ENCODE data around the gene CEBPZOS.

The CEBPZOS gene

GRCh38 chr2:37232131-37232933, 36.0 kb downstream of the CEBPZOS start:
- H3K4me1 ChIP-seq (ENCODE audit: control insufficient read depth, insufficient read depth, low read depth, low read length): peaks cover 13% of the 10 kb centered on the region
- peaks cover 4 to 36% of the 10 kb centered on the region in 2 experiments for H3K36me3 ChIP-seq (ENCODE audit: control insufficient read depth in 1 of 2, insufficient read depth in 2 of 2, low read depth in 1 of 2, low read length in 2 of 2)
- peak overlapping the region; percentile 96 for H3K27ac ChIP-seq (ENCODE audit: low read length, poor library complexity, severe bottlenecking)
- no peak overlapping the region for H3K14ac ChIP-seq (ENCODE audit: low read length in 2 of 2)
- no peak overlapping the region for H2BK5ac ChIP-seq (ENCODE audit: low read depth, low read length, poor library complexity, severe bottlenecking)
- no peaks in the 10 kb centered on the region for H3K9me3 ChIP-seq (ENCODE audit: control insufficient read depth, low read length)
- H4K8ac ChIP-seq (ENCODE audit: low read length): peak overlapping the region; percentile 27
- H3K79me1 ChIP-seq (replicated peaks; ENCODE audit: low read length, poor library complexity, severe bottlenecking): peaks cover 13% of the 10 kb centered on the region
- H2AK5ac ChIP-seq (ENCODE audit: low read length, severe bottlenecking): peak overlapping the region; percentile 23
- H3K18ac ChIP-seq (ENCODE audit: low read depth in 1 of 2, low read length in 2 of 2): peak overlapping the region; percentile 1 to 69
- 18% methylated on average over 18 of the region's 18 CpGs for whole genome bisulfite sequencing
- H2BK15ac ChIP-seq (ENCODE audit: low read depth, poor library complexity, severe bottlenecking): no peak overlapping the region
- H3K27me3 ChIP-seq (ENCODE audit: control insufficient read depth in 1 of 2, insufficient read depth in 1 of 2, low read length in 2 of 2): no peaks in the 10 kb centered on the region
- peak overlapping the region; percentile 99 for H3K9ac ChIP-seq (ENCODE audit: low read length)
- no peak for DNase-seq
- no peak overlapping the region for H3K23ac ChIP-seq (ENCODE audit: low read length in 2 of 2)
- H3K4me2 ChIP-seq (ENCODE audit: low read length, poor library complexity, severe bottlenecking): peak overlapping the region; percentile 100
- H4K91ac ChIP-seq (ENCODE audit: low read length): peak overlapping the region; percentile 67
- H2BK120ac ChIP-seq (ENCODE audit: low read depth, low read length): no peak overlapping the region
- peak overlapping the region; percentile 78 for H2AFZ ChIP-seq (ENCODE audit: low read depth, low read length)
- peak overlapping the region; percentile 12 to 15 for H3K4ac ChIP-seq (ENCODE audit: low read depth in 1 of 2, low read length in 2 of 2)
- H3K4me3 ChIP-seq (ENCODE audit: insufficient read depth in 1 of 2, low read depth in 1 of 2, low read length in 2 of 2): peak overlapping the region; percentile 88 to 95
- H2BK12ac ChIP-seq (ENCODE audit: low read length in 2 of 2): no peak overlapping the region

- WGBS: 96% methylated on average over 3 of the region's 4 CpGs
- no peak overlapping the region for H2BK120ac ChIP-seq (ENCODE audit: low read depth, low read length)
- H3K4ac ChIP-seq (ENCODE audit: low read depth in 1 of 2, low read length in 2 of 2): no peak overlapping the region
- H3K14ac ChIP-seq (ENCODE audit: low read length in 2 of 2): no peak overlapping the region
- H3K27me3 ChIP-seq (ENCODE audit: control insufficient read depth in 1 of 2, insufficient read depth in 1 of 2, low read length in 2 of 2): no peaks in the 10 kb centered on the region
- no peak for DNase-seq
- no peaks in the 10 kb centered on the region for H3K9me3 ChIP-seq (ENCODE audit: control insufficient read depth, low read length)
- no peak overlapping the region for H3K4me2 ChIP-seq (ENCODE audit: low read length, poor library complexity, severe bottlenecking)
- no peak overlapping the region for H2BK5ac ChIP-seq (ENCODE audit: low read depth, low read length, poor library complexity, severe bottlenecking)
- peaks cover 15 to 99% of the 10 kb centered on the region in 2 experiments for H3K36me3 ChIP-seq (ENCODE audit: control insufficient read depth in 1 of 2, insufficient read depth in 2 of 2, low read depth in 1 of 2, low read length in 2 of 2)
- H3K79me1 ChIP-seq (replicated peaks; ENCODE audit: low read length, poor library complexity, severe bottlenecking): peaks cover 8% of the 10 kb centered on the region
- H2BK12ac ChIP-seq (ENCODE audit: low read length in 2 of 2): no peak overlapping the region
- H4K8ac ChIP-seq (ENCODE audit: low read length): no peak overlapping the region
- H4K91ac ChIP-seq (ENCODE audit: low read length): no peak overlapping the region
- no peak overlapping the region for H3K23ac ChIP-seq (ENCODE audit: low read length in 2 of 2)
- H3K18ac ChIP-seq (ENCODE audit: low read depth in 1 of 2, low read length in 2 of 2): no peak overlapping the region
- no peak overlapping the region for H3K9ac ChIP-seq (ENCODE audit: low read length)
- no peak overlapping the region for H2AFZ ChIP-seq (ENCODE audit: low read depth, low read length)
- H2BK15ac ChIP-seq (ENCODE audit: low read depth, poor library complexity, severe bottlenecking): no peak overlapping the region
- no peak overlapping the region for H2AK5ac ChIP-seq (ENCODE audit: low read length, severe bottlenecking)
- H3K4me3 ChIP-seq (ENCODE audit: insufficient read depth in 1 of 2, low read depth in 1 of 2, low read length in 2 of 2): no peak overlapping the region
- no peak overlapping the region for H3K27ac ChIP-seq (ENCODE audit: low read length, poor library complexity, severe bottlenecking)
- no peaks in the 10 kb centered on the region for H3K4me1 ChIP-seq (ENCODE audit: control insufficient read depth, insufficient read depth, low read depth, low read length)
Observed at GRCh38 chr2:37243435-37243834, 47.1 kb downstream of the CEBPZOS start.

- no peak for DNase-seq
- H2AK5ac ChIP-seq (ENCODE audit: low read length, severe bottlenecking): no peak overlapping the region
- 100% methylated on average over 1 of the region's 4 CpGs for WGBS
Observed at GRCh38 chr2:37244017-37244416, 47.7 kb downstream of the CEBPZOS start.

GRCh38 chr2:37244755-37245154, 48.5 kb downstream of the CEBPZOS start:
- Histone ChIP-seq H4K8ac (ENCODE audit: low read length) (no peak overlapping the region), H2AK5ac (ENCODE audit: low read length, severe bottlenecking) (no peak overlapping the region), H2AFZ (ENCODE audit: low read depth, low read length) (no peak overlapping the region), H3K23ac (ENCODE audit: low read length in 2 of 2) (no peak overlapping the region), H3K36me3 (ENCODE audit: control insufficient read depth in 1 of 2, insufficient read depth in 2 of 2, low read depth in 1 of 2, low read length in 2 of 2) (peaks cover 15 to 99% of the 10 kb centered on the region in 2 experiments), H3K4me3 (ENCODE audit: insufficient read depth in 1 of 2, low read depth in 1 of 2, low read length in 2 of 2) (no peak overlapping the region), H3K27me3 (ENCODE audit: control insufficient read depth in 1 of 2, insufficient read depth in 1 of 2, low read length in 2 of 2) (no peaks in the 10 kb centered on the region), H2BK12ac (ENCODE audit: low read length in 2 of 2) (no peak overlapping the region), H2BK15ac (ENCODE audit: low read depth, poor library complexity, severe bottlenecking) (no peak overlapping the region), H3K14ac (ENCODE audit: low read length in 2 of 2) (no peak overlapping the region), H2BK5ac (ENCODE audit: low read depth, low read length, poor library complexity, severe bottlenecking) (no peak overlapping the region), H3K4me2 (ENCODE audit: low read length, poor library complexity, severe bottlenecking) (no peak overlapping the region), H4K91ac (ENCODE audit: low read length) (no peak overlapping the region), H3K9me3 (ENCODE audit: control insufficient read depth, low read length) (no peaks in the 10 kb centered on the region), H3K4me1 (ENCODE audit: control insufficient read depth, insufficient read depth, low read depth, low read length) (no peaks in the 10 kb centered on the region), H3K18ac (ENCODE audit: low read depth in 1 of 2, low read length in 2 of 2) (no peak overlapping the region), H2BK120ac (ENCODE audit: low read depth, low read length) (no peak overlapping the region), H3K9ac (ENCODE audit: low read length) (no peak overlapping the region), H3K27ac (ENCODE audit: low read length, poor library complexity, severe bottlenecking) (no peak overlapping the region), H3K79me1 (replicated peaks; ENCODE audit: low read length, poor library complexity, severe bottlenecking) (peaks cover 6% of the 10 kb centered on the region), H3K4ac (ENCODE audit: low read depth in 1 of 2, low read length in 2 of 2) (no peak overlapping the region)
- 96% methylated on average over 2 of the region's 3 CpGs for WGBS
- DNase-seq: no peak

More at GRCh38 chr2:37244017-37244416, 47.7 kb downstream of the CEBPZOS start:
- no peaks in the 10 kb centered on the region for H3K4me1 ChIP-seq (ENCODE audit: control insufficient read depth, insufficient read depth, low read depth, low read length)
- H3K9me3 ChIP-seq (ENCODE audit: control insufficient read depth, low read length): no peaks in the 10 kb centered on the region
- no peak overlapping the region for H2BK15ac ChIP-seq (ENCODE audit: low read depth, poor library complexity, severe bottlenecking)
- no peak overlapping the region for H2BK5ac ChIP-seq (ENCODE audit: low read depth, low read length, poor library complexity, severe bottlenecking)
- H4K8ac ChIP-seq (ENCODE audit: low read length): no peak overlapping the region
- H3K14ac ChIP-seq (ENCODE audit: low read length in 2 of 2): no peak overlapping the region
- no peak overlapping the region for H3K4ac ChIP-seq (ENCODE audit: low read depth in 1 of 2, low read length in 2 of 2)
- H3K27ac ChIP-seq (ENCODE audit: low read length, poor library complexity, severe bottlenecking): no peak overlapping the region
- no peak overlapping the region for H4K91ac ChIP-seq (ENCODE audit: low read length)
- H3K4me3 ChIP-seq (ENCODE audit: insufficient read depth in 1 of 2, low read depth in 1 of 2, low read length in 2 of 2): no peak overlapping the region
- H3K9ac ChIP-seq (ENCODE audit: low read length): no peak overlapping the region
- H3K23ac ChIP-seq (ENCODE audit: low read length in 2 of 2): no peak overlapping the region
- peaks cover 14 to 99% of the 10 kb centered on the region in 2 experiments for H3K36me3 ChIP-seq (ENCODE audit: control insufficient read depth in 1 of 2, insufficient read depth in 2 of 2, low read depth in 1 of 2, low read length in 2 of 2)
- no peak overlapping the region for H3K4me2 ChIP-seq (ENCODE audit: low read length, poor library complexity, severe bottlenecking)
- peaks cover 8% of the 10 kb centered on the region for H3K79me1 ChIP-seq (replicated peaks; ENCODE audit: low read length, poor library complexity, severe bottlenecking)
- H3K18ac ChIP-seq (ENCODE audit: low read depth in 1 of 2, low read length in 2 of 2): no peak overlapping the region
- no peak overlapping the region for H2BK12ac ChIP-seq (ENCODE audit: low read length in 2 of 2)
- H3K27me3 ChIP-seq (ENCODE audit: control insufficient read depth in 1 of 2, insufficient read depth in 1 of 2, low read length in 2 of 2): no peaks in the 10 kb centered on the region
- H2AFZ ChIP-seq (ENCODE audit: low read depth, low read length): no peak overlapping the region
- no peak overlapping the region for H2BK120ac ChIP-seq (ENCODE audit: low read depth, low read length)

All from mesenchymal stem cell (in vitro differentiated cells and primary cell).